Dedifferentiated amniotic fluid mesenchymal stem cell (primary cell): ENCODE measurements around the gene TENM3.

Experiments used
- DNase-seq: peaks from one replicate; pipeline ENCODE4 v3.0.0-alpha.2; 2016; ENCODE audit errors: extremely low spot score

Gene TENM3

DNA sequence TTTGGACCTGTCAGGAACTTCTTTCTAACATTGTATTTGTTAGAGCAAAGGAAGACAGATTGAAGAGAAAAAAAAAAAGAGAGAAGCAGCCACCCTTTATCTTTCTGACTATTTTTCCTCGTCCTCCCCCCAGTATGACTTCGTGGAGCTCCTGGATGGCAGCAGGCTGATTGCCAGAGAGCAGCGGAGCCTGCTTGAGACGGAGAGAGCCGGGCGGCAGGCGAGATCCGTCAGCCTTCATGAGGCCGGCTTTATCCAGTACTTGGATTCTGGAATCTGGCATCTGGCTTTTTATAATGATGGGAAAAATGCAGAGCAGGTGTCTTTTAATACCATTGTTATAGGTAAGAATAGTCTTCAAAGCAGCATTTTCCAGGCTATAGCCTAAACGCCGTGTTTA lies 436.3 kb downstream of the TENM3 start:
- no peak for DNase-seq

- no peak for DNase-seq
Observed at GRCh38 chr4:182680234-182680653, 437.0 kb downstream of the TENM3 start.

DNA sequence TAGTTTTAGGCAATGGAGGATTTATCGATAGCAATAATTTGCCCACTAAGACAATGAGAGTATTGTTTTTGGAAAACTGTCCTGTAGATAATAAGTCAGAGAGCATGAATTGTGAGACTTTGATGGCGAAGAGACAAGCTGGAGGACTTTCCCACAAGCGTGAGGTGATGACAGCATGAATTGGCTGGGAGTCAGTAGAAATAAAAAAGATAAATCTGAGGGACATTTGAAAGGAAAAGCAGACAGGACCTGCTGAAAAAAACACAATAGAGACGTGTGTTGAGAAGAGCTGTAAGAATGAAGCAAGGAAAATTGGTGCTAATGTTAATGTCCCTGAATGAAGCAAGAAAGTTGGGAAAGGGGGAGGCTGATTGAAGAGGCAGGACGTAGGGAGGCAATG lies 440.5 kb downstream of the TENM3 start:
- no peak for DNase-seq

DNA sequence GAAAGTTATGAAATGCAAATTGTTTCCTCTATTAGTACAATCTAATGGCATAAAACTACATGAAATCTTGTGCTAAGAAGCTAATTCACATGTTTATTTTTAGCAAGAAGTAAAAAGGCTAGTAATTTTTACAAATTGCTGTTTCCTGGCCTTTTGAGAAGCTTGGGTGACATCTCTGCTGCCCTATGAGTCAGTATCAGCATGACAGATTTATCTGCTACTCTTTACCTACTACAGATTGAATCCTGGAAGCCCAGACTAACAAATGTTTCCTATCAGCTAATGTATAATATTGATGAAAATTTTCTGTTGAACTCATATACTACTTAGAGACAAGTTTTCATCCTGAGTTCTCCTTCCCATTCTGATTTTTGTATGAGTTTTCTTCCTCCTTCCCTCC lies 441.6 kb downstream of the TENM3 start:
- DNase-seq = no peak

GRCh38 chr4:182688081-182688480 lies 444.9 kb downstream of the TENM3 start:
- DNase-seq = no peak

DNA sequence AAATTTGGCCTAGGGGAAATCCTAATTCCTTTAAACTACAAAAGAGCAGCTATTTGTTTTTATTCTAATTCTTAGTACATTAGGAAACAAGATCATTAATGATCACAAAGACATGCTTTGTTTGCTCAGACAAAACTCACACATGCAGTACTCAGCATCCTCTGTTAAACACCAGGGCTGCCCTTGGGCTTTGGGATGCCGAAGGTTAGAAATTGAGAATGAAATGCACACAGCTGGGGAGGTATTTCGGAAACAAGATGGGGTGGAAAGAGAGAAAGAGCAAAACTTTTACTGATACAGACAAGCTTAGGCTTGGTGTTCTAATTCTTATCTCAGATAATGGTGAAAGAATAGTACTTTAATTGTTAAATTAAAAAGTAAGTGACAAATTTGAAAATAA lies 451.3 kb downstream of the TENM3 start:
- DNase-seq = no peak

GRCh38 chr4:182695009-182695408 lies 451.8 kb downstream of the TENM3 start:
- DNase-seq = no peak

DNA sequence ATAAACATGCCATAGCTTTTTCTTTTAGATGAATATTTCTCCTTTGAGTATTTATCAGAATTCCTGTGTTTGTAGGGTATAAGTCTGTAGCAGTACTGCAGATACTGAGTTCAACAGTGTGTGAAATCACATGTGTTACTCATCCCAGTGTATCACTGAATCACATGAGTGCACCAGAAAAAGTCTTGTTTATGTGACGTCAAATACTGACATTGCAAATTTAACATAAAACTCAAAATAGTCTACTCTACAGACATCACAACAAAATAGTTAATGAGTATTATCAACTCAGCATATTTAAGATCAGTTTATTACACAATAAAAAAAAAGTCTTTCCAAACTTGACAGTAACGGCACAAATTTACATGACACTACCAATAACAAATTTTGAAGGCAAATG lies 452.6 kb downstream of the TENM3 start:
- DNase-seq = no peak

- no peak for DNase-seq
Observed at GRCh38 chr4:182697094-182697493, 453.9 kb downstream of the TENM3 start.

DNA sequence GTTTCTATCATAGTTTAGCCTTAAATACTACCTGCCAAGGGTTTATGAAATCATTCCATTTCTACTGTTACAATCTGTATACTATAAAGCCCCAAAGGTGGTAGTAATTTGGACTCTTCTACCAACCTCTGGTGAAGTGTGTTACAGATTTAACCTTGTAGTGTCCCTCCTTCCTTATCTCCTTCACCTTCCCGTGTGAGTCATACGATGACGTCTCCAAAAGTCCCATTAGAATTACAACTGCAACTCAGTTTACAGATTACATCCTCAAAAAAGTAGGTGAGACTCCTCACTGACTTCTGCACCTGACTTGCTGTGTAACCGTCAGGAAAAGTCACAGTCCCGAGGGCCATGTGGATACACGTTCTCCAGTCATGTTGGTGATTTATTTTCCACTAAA lies 455.0 kb downstream of the TENM3 start:
- no peak for DNase-seq

DNA sequence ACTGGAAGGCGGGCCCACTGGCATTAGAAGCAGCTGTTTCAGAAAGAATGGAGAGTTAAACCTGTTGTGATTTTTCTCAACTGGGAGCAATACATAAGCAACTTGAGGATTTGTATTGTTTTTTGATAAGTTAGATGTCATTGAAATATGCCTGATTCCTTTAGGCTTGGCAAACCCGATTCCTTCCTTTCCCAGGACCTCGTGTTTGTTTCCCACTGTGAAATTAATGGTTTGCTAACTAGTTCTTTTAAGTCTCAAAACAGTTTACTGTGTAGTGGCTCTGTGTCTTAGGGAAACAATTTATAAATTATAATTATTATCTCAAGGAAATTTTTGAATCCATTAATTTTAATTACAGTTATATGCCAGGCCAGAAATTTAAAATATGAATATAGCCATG lies 456.0 kb downstream of the TENM3 start:
- DNase-seq = no peak

DNA sequence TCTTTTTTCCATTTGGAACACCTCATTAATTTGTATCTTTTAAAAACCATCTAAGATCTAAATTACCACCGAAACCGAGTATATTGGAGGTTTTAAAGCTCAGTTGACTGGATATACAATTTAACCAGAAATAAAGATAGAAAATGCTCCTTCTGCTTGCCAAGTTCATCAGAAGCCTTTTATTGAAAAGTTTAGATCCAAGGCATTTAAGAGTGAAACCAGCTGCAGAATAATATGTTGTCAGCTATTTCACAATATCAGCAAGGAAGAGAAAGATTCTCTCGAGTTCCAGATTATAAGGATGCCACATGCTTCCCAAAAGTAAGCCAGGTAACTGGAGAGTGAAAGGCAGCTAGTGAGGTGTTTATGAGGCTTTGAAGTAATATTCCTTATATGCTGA lies 456.6 kb downstream of the TENM3 start:
- no peak for DNase-seq

GRCh38 chr4:182700362-182701160 lies 457.4 kb downstream of the TENM3 start:
- no peak for DNase-seq

DNA sequence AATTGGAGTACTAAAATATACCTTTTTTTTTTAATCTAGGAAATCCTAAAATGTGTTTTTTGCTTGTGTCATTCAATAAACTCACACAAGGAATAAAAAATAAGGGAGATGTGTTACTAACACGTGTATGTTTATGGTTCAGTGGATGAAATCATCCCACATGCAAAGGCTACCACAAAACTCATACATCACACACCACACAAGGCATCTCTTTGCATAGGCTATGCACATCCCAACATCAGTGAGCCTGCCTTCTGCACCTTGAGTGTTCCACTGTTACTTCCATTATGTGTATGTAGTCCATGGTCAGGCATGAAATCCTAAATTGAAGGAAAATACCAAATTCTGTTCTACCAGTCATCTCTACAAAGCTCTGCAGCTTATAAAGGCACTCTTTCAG lies 460.9 kb downstream of the TENM3 start:
- DNase-seq = no peak

DNA sequence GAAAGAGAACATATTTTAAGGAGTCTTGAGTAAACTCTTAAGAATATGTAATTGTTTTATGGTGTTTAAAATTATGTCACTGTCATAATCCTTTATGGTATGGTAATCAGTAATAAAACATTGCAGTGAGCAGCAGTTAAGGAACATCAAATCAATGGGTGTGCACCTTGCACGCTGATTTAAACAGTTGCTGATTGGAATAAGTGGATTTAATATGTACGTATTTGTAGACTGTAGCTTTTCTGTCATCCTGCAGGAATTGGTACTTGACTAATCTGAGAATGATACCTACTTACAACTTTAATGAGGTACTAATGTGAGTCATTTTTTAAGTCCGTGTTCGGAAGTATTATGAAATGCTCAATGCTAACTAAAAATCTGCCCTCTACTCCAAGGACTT lies 461.7 kb downstream of the TENM3 start:
- no peak for DNase-seq

DNA sequence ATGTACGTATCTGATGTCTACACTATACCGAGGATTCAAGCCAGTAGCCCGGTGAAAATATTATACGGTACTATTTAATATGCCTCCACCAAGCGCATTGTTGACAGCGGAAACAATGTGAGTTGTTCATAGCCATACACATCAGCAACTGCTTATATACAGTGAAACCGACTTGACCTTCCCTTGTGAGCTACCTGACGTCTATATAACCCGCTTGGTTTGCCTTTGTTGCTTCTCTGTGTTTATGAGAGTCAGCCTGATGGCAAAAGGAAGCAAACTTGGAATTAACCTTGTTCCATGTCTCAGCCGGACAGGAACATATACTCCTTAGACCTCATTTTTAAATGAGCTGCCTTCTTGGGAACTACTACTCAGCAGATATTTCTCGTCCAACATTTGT lies 462.2 kb downstream of the TENM3 start:
- no peak for DNase-seq

DNA sequence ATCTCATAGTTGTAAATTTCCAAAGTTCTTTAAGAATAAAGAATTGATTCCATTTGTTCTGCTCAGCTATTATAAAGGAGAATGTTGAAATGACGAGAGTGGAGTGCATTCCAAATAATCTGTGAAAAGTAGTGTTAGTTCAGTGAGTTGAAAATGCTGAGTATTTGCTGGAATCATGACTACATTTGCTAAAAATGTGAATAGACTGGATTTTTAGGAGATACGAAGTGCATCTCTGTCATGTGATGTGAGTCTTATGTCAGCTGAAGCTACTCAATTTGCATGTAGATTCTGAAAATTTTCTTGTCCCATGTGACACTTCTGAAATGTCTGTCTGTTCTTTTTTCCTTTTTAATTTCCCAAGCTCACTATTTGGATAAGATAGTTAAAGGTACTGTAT lies 468.0 kb downstream of the TENM3 start:
- no peak for DNase-seq

GRCh38 chr4:182715548-182715947 lies 472.3 kb downstream of the TENM3 start:
- no peak for DNase-seq

DNA sequence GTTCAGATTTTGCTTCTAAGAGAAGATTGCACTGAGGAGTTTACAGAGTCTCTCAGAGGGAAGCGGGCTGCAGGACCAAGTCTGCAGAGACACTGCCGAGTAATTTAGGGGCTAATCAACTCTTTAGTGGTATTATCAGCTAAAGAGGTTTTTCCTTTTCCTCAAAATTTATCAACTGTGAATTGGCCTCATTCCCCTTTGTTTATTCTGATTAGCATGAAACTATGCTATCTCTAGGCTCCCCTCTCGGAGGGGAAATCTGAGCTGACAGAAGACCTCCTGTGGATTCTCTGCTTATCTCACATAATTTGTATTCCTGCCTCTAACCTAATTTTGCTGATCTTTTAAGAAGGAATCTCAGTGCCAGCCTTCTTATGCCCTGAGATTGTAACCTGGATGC lies 473.0 kb downstream of the TENM3 start:
- no peak for DNase-seq

GRCh38 chr4:182717788-182718583 lies 474.8 kb downstream of the TENM3 start:
- no peak for DNase-seq

- DNase-seq = no peak
Observed at GRCh38 chr4:182724414-182724813, 481.2 kb downstream of the TENM3 start.

GRCh38 chr4:182729516-182729915 lies 486.3 kb downstream of the TENM3 start:
- no peak for DNase-seq

- DNase-seq = no peak
Observed at GRCh38 chr4:182730791-182731190, 487.6 kb downstream of the TENM3 start.
